Hippocampal formation (tissue), 2 donors: ENCODE results near the gene DRD1.
"Not testable (repeated sequence)": the region's sequence is repeated elsewhere in the genome, so short reads cannot be mapped to it uniquely, and the experiment has no call there.

Experiments used
- DNase-seq, 2 donors: peaks; one replicate each; lab custom pipeline; 2025; lab: John Stamatoyannopoulos, UW

The DRD1 gene

DNA sequence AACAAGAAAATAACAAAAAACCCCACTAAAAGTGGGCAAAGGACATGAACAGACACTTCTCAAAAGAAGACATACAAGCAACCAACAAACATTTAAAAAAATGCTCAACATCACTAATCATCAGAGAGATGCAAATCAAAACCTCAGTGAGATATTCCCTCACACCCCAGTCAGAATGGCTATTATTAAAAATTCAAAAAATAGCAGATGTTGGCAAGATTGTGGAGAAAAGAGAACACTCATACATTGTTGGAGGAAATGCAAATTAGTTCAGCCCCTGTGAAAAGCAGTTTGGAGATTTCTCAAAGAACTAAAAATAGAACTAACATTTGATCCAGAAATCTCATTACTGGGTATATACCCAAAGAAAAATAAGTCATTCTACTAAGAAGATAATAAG, 19.4 kb downstream of the DRD1 start:
- DNase-seq, result not testable (repeated sequence)

GRCh38 chr5:175422058-175422457, 21.9 kb downstream of the DRD1 start:
- no peak for DNase-seq

DNA sequence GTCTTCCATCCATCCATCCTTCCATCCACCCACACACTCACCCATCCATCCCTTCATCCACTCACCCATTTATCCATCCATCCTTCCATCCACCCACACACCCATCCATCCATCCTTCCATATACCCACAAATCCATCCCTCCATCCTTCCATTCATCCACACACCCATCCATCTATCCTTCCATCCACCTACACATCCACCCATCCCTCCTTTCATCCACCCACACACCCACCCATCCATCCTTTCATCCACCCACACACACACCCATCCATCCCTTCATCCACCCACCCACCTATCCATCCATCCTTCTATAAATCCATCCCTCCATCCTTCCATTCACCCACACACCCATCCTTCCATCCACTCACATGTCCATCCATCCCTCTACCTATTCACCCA, 23.6 kb downstream of the DRD1 start:
- DNase-seq, result no peak

DNA sequence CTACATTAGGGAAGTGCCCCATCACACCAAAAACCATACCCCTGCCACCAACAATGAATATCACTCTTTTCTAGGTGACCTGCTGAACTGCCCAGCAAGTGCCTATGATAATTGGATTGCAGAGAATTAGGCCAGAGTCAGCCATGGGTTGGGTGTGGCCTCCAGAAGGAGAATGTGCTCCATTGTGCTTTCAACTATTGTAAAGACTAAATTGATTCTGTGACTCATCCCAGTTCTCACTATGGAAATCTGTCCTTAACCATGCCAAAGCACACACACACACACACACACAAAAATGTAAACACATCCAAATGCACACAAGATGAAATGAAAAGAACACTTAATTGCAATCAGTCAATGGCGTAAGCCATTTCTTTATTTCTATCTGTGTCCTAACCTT, 25.7 kb downstream of the DRD1 start:
- no peak for DNase-seq

GRCh38 chr5:175417384-175417783, 26.6 kb downstream of the DRD1 start:
- DNase-seq, result no peak

GRCh38 chr5:175415303-175415702, 28.7 kb downstream of the DRD1 start:
- no peak for DNase-seq

DNA sequence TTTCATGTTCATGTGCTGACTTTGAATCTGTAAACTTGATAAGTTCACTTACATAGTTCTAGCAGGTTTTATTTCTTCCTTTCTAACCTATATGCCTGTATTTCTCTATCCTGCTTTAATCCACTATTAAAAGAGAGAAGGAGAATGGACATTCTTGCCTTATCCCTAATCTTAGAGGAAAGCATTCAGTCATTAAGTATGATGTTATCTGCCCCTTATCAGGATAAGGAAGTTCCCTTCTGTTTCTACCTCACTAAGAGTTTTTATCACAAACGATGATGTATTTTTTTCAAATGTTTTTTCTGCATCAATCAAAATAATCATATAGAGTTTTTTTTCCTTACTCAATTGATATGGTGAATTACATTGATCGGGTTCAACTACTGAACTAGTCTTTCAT, 33.1 kb downstream of the DRD1 start:
- no peak for DNase-seq

DNA sequence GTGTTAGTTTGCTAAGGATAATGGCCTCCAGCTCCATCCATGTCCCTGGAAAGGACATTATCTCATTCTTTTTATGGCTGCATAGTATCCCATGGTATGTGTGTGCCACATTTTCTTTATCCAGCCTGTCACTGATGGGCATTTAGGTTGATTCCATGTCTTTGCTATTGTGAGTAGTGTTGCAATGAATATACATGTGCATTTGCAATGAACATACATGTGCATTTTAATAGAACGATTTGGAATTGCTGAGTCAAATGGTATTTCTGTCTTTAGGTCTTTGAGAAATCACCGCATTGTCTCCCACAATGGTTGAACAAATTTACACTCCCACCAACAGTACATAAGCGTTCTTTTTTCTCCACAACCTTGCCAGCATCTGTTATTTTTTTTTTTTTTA, 37.7 kb downstream of the DRD1 start:
- DNase-seq, result no peak

DNA sequence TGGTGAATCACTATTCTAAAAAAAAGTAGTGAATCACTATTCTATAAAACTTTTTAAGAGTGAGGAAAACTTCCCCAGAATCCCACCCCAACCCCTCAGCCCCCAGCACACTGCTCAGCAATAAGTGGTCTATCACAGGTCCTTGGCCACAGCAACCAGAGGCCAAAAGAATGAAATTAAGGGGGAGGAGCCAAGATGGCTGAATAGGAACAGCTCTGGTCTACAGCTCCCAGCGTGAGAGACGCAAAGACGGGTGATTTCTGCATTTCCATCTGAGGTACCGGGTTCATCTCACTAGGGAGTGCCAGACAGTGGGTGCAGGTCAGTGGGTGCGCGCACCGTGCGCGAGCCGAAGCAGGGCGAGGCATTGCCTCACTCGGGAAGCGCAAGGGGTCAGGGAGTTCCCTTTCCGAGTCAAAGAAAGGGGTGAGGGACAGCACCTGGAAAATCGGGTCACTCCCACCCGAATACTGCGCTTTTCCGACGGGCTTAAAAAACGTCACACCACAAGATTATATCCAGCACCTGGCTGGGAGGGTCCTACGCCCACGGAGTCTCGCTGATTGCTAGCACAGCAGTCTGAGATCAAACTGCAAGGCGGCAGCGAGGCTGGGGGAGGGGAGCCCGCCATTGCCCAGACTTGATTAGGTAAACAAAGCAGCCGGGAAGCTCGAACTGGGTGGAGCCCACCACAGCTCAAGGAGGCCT, 46.2 kb downstream of the DRD1 start:
- not testable (repeated sequence) for DNase-seq

DNA sequence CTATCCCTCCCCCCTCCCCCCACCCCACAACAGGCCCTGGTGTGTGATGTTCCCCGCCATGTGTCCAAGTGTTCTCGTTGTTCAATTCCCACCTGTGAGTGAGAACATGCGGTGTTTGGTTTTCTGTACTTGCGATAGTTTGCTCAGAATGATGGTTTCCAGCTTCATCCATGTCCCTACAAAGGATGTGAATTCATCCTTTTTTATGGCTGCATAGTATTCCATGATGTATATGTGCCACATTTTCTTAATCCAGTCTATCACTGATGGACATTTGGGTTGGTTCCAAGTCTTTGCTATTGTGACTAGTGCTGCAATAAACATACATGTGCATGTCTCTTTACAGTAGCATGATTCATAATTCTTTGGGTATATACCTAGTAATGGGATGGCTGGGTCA, 48.6 kb downstream of the DRD1 start:
- DNase-seq, result not testable (repeated sequence)

DNA sequence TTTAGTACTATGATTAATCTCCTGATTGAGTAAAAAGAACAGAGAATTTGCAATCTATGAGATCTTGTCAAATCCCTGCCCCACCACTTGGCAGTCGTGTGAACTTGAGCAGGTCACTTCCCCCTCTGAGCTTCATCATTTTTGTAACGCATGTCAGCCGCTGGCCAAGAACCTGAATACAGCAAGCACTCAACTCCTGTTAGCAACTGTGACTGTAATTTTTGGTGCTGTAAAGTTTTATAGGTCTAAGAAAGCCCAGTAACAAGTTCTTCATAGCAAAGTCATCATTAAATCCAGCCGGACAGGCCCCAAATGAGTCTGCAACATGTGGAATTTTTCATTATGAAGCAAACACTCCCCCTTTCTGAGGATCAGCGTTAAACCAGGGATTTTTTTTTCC, 49.4 kb downstream of the DRD1 start:
- DNase-seq, result no peak

DNA sequence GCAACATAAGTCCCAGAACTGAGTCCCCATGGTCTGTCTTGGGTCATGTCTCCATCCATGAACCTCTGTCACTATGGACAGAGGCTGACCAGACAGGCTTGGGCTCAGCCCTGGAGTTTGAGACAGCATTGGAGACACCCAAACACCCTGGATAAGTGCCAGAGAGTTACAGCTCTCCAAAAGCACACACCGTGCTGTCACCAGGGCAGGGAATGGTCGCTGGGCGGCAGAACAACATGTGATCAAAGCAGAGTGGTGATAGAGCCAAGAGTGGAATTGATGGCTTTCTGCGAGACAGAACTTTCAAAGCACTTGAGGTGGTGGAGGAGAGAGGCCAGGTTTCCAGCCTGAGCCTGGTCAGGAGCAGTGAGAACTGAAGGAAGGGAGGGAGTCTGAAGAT, 50.1 kb downstream of the DRD1 start:
- DNase-seq, result no peak

GRCh38 chr5:175392236-175392635, 51.7 kb downstream of the DRD1 start:
- no peak for DNase-seq

- no peak for DNase-seq
Measured at GRCh38 chr5:175390352-175391083, 53.5 kb downstream of the DRD1 start.
